Skeletal muscle cell (primary cell): ENCODE measurements around the gene FAHD1.
A peak's percentile ranks its signal among the peaks of the same experiment; 100 is the strongest.

Experiments
- DNase-seq: peaks from one replicate; pipeline ENCODE4 v3.0.0-alpha.2; 2010; ENCODE audit warnings: low read depth
- H3K4me3 ChIP-seq: 2 replicates; pipeline ENCODE4 v1.5.1; 2011; ENCODE audit warnings: low read depth, mild to moderate bottlenecking, control low read depth, low read length, moderate library complexity

FAHD1 gene

DNA sequence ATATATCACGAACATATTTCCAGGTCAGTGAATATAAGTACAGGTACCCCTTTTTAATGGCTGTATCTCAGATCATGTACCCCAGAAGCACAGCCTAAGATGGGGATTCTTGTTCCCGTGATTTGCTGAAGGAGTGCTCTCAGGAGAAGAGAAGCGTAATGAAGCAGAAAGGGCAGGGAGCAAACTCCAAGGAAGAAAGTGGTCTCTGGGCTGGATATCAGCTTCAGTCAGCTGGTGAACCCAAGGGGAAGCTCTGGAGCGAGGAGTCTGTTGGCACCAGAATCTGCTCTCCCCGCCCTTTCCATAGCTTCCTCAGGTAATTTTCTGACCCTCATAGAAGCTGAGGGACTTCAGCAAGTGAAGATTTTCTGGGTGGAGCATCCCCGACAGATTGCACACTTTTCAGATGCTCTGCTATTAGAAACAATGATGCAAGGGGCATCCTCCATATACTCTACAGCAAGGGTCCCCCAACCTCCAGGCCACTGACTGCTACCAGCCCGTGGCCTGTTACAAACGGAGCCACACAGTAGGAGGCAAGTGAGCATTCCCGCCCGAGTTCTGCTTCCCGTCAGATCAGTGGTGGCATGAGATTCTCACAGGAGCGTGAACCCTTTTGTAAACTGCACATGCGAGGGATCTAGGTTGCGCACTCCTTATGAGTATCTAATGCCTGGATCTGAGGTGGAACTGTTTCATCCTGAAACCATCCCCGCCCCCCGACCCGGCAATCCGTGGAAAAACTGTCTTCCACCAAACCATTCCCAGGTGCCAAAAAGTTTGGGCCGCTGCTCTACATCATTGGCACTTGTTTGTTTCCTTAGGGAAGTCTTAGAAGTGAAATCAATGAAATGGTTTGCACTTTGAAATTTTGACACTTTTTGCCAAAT is 4.4 kb downstream of the FAHD1 start:
- H3K4me3 ChIP-seq: no peak overlapping the region
- no peak for DNase-seq

DNA sequence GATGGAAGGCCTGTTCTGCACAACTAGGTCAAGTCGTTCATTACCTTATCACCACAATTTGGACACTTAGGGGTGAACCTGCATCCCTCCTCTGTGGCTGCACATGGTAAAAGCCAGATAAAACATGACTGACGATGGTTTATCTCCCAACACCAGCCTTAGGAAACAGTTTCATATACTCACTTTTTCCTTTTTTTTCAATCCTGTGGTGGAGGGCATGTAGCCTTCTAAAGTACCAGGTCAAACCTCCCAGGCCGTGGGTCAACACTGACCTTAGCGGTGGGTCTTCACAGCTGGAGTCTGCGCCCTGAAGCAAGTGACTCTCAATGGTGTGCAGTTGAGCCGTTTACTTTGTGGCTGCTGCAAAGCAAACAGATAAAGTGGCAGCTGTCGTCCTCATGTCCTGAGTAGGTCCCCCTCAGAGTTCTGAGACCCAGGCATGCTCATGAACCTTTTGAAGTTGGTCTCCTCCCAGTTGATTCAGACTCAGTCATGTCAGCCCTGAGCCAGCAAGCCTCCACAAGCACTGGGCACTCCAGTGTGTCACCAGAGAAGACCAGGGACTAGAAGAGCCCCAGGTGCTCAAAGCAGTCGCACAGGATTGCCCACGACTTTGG is 5.9 kb downstream of the FAHD1 start:
- H3K4me3 ChIP-seq: no peak overlapping the region
- no peak for DNase-seq

DNA sequence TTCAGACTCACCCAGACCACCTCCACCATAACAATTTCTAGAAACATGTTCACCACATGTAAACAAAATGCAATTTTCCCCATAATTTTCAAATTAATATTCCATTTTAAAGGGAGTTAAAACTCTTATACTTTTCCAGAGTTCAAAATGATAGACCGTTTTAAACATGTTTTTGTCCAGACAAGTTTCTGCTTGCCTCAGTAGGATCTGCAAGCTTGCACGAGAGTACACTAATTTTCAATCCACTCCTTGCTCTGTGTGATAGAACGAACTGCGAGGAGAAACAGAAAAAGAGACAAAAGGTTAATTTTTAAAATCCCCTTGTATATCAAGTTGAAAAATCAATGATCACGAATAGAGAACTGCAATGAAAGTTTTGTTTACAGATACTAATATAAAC is 7.1 kb downstream of the FAHD1 start:
- no peak for DNase-seq
- no peak overlapping the region for H3K4me3 ChIP-seq

DNA sequence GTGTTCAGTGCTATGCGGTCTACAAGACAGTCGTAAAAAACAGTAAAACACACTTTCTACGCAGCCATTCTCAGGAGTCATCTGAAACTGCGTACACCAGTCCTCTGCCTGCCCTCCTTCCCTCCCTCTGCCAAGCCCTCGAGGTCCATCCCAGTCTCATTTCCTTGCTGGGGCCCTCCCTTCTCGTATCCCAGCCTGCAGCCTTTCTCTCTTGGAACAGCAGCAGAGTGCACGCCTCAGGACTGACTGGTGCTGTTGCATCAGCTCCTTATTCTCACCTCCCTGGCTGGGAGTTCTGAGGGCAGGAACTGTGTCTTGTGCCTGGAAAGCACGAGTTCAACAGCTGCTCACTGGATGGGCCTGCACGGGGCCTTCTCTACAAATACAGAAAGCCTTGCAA is 12.5 kb downstream of the FAHD1 start:
- H3K4me3 ChIP-seq: no peak overlapping the region
- peak; percentile 45 for DNase-seq

DNA sequence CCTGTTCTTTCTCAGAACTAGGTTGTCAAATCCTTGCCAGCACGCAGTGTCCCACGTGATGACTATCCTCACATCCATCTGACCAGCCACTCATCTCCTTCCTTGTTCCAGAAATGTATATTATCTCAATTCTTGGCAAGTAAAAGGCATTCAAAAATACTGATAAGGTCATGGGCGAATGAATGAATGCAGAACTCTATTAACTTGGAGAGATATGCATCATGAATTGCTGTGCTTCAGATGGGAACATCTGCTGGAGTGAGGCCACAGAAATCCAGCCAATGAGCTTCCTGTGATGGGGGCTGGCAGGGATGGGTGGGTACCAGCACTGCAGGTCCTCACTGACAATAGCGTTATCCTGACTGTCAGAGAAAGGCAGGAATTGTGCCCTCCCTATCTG is 19.0 kb downstream of the FAHD1 start:
- H3K4me3 ChIP-seq: no peak overlapping the region
- no peak for DNase-seq

DNA sequence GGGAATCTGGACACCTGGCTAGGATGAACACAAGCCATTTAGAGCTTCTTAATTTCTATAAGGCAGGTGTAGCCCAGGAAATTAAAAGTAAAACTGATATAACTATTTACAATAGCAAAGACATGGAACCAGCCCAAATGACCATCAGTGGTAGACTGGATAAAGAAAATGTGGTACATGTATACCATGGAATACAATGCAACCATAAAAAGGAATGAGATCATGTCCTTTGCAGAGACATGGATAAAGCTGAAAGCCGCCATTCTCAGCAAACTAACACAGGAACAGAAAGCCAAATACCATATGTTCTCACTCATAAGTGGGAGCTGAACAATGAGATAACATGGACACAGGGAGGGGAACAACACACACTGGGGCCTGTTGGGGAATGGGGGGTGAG is 19.4 kb downstream of the FAHD1 start:
- no peak overlapping the region for H3K4me3 ChIP-seq
- DNase-seq: no peak

DNA sequence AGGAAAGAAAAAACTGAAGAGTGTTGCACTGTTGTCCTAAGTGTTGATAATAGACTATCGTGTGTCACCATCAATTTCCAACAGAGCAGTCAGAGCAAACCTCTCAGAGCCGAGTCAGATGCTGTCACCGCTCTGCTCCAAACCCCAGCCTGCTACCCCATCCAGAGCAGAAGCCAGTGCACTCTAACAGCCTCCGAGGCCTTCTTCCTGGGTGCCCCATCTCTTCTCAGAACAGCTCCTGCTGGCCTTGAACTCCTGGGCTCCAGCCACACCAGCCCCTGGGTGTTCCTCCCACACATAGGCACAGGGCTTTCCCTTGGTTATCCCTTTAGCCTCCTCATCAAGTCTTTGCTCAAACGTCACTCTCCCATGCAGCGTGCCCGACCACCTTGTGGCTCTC is 24.0 kb downstream of the FAHD1 start:
- no peak for DNase-seq
- no peak overlapping the region for H3K4me3 ChIP-seq

DNA sequence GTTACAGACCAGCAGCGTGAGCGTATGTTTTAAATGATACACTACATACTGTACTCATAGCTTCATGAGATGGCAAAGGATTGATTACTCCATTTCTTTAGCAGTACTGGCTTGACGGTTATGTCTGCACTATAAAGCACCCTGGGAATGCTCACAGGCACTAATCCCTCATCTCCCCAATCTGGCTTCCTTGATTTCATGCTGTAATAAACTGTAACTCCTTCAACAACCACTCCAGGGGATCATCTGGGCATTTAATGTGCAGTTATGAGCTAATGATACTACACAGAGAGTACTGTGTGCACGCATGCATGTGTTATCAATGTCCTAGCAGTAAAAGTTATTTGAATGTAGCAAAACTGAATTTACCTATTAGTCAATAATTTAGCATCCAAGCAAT is 24.8 kb downstream of the FAHD1 start:
- DNase-seq: no peak

DNA sequence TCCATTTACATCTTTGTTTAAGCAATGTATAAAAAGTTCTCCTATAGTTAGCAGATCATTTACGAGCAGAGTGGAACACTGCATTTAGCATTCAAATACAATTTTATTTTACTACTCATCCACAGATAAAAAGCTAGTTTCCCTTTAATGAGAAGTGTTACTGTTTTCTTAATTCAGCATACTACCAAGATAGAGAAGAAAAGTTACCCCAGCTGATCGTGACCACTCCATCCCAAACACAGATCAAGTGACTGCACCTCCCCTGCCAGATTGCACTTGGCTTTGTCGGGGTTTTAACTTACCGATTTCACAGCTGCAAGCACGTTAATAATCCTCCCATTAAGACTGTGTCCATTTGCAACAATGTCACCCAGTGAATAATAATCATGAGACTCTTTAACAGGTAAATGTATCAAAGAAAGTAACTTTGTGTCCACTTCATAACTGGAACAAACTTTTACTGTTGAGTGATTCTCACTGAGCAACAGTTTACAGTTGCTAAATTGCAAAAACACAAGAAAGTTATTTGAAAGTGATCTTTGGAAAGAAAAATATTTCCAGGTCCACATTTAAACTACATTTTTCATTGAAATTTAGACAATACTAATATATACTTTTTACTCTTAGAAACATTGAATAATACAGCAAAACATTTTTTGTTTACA is 30.6 kb downstream of the FAHD1 start:
- no peak overlapping the region for H3K4me3 ChIP-seq
- DNase-seq: no peak

More for the DNA sequence above, 24.8 kb downstream of the FAHD1 start:
- no peak overlapping the region for H3K4me3 ChIP-seq

DNA sequence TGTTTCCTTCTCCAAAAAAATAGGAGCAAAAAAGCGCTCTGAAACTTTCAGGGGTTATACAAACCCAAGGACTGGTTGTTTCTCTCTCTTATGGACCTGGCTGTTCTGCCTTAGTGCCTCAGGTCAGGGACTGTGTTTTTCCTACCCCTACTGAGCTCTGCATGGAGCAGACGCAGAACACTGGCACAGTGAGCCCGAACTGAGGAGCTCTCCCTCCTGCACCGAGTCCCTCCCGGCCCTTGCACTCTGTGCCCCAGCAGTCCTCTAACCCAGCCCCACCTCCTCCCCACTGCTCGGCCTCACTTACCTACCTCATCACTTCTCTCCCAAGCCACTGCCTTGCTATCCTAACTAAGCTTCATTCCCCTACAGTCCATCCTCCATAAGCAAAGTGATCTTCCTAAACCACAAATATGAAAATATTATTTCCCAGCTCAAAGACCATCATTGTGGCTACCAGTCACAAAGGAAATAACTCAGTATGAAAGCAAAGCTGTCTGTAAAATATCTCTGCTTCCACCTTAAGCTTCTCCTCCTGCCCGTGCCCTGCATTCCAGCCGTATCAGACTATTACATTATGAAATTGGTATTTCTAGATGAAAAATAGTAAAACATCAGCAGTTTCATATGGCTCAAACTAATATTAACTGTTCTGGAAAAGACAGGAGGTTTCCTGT is 31.3 kb downstream of the FAHD1 start:
- DNase-seq: no peak

DNA sequence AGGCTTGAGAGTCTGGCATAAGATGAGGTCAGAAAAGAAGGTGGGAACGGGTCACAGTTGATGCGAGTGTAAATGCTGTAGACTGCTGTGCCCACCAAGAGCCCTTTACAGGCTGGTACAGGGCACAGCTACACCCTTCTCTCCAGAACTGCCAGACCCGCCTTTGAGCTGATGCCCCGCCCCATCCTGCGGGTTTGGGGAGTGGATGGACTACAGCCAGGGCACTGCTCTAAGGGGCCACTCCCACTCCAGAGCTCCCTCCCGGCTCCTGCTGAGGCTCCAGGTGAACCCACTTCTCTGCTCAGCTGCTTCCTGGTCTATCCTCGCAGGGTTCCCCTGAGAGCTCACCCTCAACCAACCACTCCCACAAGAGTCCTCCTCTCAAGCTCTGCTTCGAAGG is 32.6 kb downstream of the FAHD1 start:
- no peak for DNase-seq
- H3K4me3 ChIP-seq: no peak overlapping the region

More for the DNA sequence above, 31.3 kb downstream of the FAHD1 start:
- no peak overlapping the region for H3K4me3 ChIP-seq

DNA sequence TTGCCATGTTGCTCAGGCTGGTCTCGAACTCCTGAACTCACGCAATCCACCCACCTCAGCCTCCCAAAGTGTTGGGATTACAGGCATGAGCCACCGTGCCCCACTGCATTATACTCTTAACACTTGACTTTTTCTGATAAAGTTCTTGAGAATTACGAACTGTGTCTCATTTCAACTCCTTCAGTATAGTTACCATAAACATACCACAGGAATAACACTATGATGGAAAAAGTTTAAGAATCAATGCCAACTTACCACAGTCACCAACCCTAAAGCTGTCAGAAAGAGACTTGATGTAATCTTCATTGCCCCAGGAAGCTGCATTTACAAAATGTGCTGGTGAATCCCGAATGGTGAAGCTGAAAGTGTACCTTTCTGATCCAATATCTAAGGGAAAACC is 34.7 kb downstream of the FAHD1 start:
- no peak overlapping the region for H3K4me3 ChIP-seq

DNA sequence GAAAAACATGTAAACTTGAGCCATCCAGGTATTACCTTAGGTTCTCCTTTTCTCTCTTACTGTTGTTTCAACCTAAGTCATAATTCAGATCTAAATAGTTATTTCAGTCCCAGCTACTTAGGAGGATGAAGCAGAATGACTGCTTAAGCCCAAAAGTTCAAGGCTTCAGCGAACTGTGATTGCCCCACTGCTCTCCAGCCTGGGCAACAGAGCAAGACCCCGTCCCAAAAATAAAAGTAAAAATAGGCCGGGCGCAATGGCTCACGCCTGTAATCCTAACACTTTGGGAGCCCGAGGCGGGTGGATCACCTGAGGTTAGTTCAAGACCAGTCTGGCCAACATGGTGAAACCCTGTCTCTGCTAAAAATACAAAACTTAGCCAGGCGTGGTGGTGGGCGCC is 35.4 kb downstream of the FAHD1 start:
- H3K4me3 ChIP-seq: no peak overlapping the region

More for the DNA sequence above, 34.7 kb downstream of the FAHD1 start:
- no peak for DNase-seq

DNA sequence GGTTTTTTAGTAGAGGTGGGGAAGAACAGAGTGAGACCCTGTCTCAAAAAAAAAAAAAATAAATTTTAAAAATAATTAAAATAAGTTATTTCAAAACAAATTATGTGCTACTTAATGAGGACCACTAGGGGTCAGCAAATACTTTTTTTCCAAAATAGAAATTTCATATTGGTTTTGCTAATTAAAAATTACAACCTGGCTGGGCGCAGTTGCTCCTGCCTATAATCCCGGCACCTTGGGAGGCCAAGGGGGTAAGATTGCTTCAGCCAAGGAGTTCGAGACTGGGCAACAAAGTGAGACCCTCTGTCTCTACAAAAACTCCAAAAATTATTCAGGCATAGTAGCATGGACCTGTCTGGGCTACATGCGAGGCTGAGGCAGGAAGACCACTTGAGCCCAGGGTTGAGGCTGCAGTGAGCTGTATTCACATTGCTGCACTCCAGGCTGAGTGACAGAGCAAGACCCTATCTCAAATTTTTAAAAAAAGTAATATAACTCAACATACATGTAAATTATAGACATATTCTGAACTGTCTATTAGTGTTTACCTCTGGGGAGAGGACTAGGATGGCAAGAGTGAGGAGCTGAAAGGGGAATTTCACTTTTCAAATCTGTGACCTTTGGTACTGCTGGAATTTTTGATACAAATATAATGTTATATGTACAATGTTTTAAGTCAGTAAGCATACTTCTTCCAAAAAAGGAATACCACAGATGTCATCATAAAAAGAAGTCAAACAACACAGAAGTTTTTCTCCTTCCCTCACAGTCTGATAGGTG is 36.9 kb downstream of the FAHD1 start:
- H3K4me3 ChIP-seq: no peak overlapping the region
- no peak for DNase-seq

More for the DNA sequence above, 35.4 kb downstream of the FAHD1 start:
- no peak for DNase-seq

DNA sequence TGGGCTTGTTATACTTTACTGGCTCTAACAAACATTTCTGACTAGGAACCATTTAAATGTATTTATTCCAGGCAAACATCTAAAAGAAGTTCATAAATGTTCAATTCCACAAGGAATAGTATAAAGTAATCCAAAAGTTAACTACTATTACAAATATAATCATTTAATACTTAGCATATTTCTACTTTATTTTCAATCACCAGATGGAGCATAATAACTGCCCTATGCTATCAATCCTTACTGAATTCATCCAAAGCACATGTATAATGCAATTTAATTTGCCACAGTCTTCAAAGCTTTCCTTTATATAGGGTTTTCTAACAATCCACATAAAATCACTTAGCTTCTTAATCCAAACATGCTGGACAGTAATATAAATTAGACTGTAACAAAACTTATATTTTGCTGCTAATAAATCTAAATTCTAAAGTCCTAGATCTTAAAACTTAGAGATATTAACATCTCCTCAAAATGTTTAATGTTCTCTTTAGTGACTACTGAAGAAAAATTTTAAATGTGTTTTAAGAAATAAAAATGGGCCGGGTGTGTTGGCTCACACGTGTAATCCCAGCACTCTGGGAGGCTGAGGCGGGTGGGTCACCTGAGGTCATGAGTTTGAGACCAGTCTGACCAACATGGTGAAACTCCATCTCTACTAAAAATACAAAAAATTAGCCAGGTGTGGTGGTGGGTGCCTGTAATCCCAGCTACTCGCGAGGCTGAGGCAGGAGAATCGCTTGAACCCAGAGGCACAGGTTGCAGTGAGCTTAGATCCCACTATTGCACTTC is 39.1 kb downstream of the FAHD1 start:
- no peak for DNase-seq
- H3K4me3 ChIP-seq: no peak overlapping the region

DNA sequence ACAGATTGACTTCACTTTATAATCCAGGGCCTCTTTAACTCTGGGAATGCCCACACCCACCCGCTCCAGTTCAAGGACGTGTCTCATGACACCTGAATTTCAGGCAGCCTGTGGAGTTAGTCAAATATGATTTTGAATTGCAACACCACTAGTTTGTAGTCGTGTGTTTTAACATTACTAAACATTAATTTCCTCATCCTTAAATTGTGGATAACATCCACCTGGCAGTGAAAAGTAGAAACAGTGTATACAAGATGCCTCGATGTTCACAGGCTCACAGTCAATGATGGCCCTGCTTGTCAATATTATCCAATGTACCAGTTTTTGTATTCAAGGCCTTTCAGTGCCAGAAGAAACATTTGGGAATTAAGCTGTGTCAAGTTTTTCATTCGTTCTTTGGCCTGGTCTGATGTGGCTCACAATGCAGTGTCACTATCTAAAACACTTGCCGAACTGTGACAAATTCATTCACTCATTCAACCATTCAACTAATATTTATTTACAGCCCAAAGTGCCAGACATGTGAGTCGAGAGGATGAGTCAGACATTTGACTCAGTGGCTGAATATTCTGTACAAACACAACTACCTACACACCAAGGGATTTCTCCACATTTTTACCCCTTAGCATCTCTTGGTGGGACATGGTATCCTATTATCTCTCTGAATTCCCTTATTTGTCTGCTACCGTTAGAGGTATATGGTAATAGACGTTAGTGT is 43.5 kb downstream of the FAHD1 start:
- DNase-seq: peak; percentile 27
- H3K4me3 ChIP-seq: no peak overlapping the region

DNA sequence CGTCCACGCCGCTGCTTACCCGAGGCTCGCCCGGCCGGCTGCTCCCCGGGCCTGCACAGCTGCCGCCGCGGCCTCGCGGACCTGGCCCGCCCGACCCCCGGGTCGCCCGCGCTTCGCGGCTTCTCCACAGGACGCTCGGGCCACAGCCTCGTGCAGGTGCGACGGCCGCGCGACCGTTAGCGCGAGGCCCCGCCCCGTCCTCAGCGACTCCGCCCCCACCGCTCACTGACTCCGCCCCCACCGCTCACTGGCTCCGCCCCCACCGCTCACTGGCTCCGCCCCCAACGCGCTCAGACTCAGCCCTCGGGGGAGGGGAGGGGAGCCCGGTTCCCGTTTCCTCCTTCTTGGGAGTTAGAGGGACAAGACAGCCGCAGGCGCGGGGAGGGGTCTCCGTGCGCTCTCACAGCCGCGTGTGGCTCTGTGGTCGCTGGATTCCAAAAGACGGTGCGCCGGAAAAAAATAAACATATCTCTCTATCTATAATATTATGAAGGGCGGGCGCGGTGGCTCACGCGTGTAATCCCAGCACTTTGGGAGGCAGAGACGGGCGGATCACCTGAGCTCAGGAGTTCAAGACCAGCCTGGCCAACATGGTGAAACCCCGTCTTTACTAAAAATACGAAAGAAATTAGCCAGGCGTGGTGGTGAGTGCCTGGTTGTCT is 45.1 kb downstream of the FAHD1 start, which contains the start of gene MEIOB:
MEIOB (minus strand) TSS at position 191 of the 662 bp plus-strand sequence. CDS start 3,989 bp downstream, outside the sequence.
- DNase-seq: no peak
- H3K4me3 ChIP-seq: peak within 1 kb of the TSS; percentile 32
